A549 treated with Hydrocortisone at 1 μM for 4 hours (cell line): ENCODE measurements around the gene MASTL. TPM values are rescaled to one million over a fixed set of nuclear protein-coding genes. Genes with fewer than 3 reads are reported as not detected.

ENCODE experiments used
- total RNA-seq: library from RNA; stranded (reverse); fragments of 200-300 nt; extraction: Qiagen RNA extraction; gene quantifications from 5 replicates; pipeline ENCODE4 v1.2.3, GENCODE V29; 2022

The MASTL gene
- total RNA-seq = 16.5 to 21.9 TPM (median 18.7 TPM) in 5 replicates

GRCh38 chr10:27155066-27155754, at the start of gene MASTL:
MASTL (plus strand) TSS chr10:27155352; CDS start chr10:27155427, 75 bp downstream.

Other genes with a start within 250 kb of the MASTL start
- gene ANKRD26, start 54.9 kb upstream of the MASTL start, total RNA-seq = 2.0 to 3.3 TPM (median 2.7 TPM) in 5 replicates
- gene YME1L1, start 968 bp upstream of the MASTL start, total RNA-seq = 86.8 to 118 TPM (median 97.2 TPM) in 5 replicates
- gene ACBD5, start 85.4 kb downstream of the MASTL start, total RNA-seq = 21.9 to 33.3 TPM (median 25.6 TPM) in 5 replicates